SK-N-SH (cell line): Measurements from ENCODE around the gene GLUD1.

Experiments used
- CHD2 ChIP-seq: fragments of 150-350 bp; IDR thresholded peaks from 2 replicates; pipeline ENCODE4 v1.6.1; 2018; ENCODE audit warnings: low read length; ENCODE audit not compliant: partially characterized antibody
- FOXJ3 ChIP-seq: sonication (generic); formaldehyde crosslinking; IDR thresholded peaks from 2 replicates; pipeline ENCODE4 v1.5.1; 2020; ENCODE audit warnings: mild to moderate bottlenecking, missing genetic modification reagents
- NFIC ChIP-seq: IDR thresholded peaks from 2 replicates; pipeline ENCODE4 v1.4.0; 2012; ENCODE audit warnings: borderline replicate concordance
- POLR2AphosphoS5 ChIP-seq: IDR thresholded peaks from 2 replicates; pipeline ENCODE4 v1.6.1; 2012; ENCODE audit warnings: low read depth, low read length
- RAD21 ChIP-seq: IDR thresholded peaks from 2 replicates; pipeline ENCODE4 v1.6.1; 2012; ENCODE audit warnings: mild to moderate bottlenecking, low read length
- TAF1 ChIP-seq: IDR thresholded peaks from 2 replicates; pipeline ENCODE4 v1.6.1; 2012; ENCODE audit warnings: low read depth, mild to moderate bottlenecking, low read length, moderate library complexity, borderline replicate concordance
- TEAD4 ChIP-seq: IDR thresholded peaks from 2 replicates; pipeline ENCODE4 v1.4.0; 2012; ENCODE audit warnings: mild to moderate bottlenecking, borderline replicate concordance; ENCODE audit not compliant: insufficient read depth
- TF ChIP-seq, protein P1 (sequence below): fragments of 200-600 bp; sonication (generic); IDR thresholded peaks from 2 replicates; pipeline ENCODE4 v1.6.1; 2017; ENCODE audit warnings: antibody characterized with exemption, mild to moderate bottlenecking, moderate library complexity
- TF ChIP-seq, protein P2 (sequence below): fragments of 150-350 bp; IDR thresholded peaks from 2 replicates; pipeline ENCODE4 v1.6.1; 2017; ENCODE audit warnings: antibody characterized with exemption, low read length, low read depth, borderline replicate concordance

DNA sequence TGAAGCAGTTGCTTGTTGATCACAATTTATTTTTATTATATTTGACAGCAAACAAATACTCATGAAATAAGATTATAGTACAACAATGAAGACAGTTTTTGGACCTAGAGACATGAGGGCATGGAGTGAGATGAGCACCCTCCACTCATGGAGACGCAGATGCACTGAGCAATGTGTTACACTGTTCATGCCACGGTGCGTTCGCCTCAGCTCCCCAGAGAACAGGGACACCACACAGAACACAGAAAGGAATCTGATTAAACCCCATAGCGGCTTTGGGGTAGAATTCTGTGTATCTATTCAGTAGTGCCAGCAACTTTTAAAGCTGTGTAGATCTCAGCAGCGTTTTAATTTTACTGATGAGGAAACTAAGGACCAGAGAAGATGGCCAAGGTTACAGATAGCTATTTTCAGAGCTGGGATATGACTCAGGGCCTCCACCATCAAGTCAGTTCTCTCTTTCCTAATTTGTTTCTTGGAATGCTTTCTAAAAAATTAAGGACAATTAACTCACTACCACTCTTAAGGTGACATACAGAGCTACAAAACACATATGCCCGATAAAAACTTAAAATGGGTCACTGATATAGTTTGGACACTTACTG is 41.0 kb downstream of the GLUD1 start:
- TF ChIP-seq RAD21, result no peak
- TF ChIP-seq POLR2AphosphoS5, result no peak
- TF ChIP-seq CHD2, result no peak
- TF ChIP-seq TAF1, result no peak
- TF ChIP-seq, protein P1, sequence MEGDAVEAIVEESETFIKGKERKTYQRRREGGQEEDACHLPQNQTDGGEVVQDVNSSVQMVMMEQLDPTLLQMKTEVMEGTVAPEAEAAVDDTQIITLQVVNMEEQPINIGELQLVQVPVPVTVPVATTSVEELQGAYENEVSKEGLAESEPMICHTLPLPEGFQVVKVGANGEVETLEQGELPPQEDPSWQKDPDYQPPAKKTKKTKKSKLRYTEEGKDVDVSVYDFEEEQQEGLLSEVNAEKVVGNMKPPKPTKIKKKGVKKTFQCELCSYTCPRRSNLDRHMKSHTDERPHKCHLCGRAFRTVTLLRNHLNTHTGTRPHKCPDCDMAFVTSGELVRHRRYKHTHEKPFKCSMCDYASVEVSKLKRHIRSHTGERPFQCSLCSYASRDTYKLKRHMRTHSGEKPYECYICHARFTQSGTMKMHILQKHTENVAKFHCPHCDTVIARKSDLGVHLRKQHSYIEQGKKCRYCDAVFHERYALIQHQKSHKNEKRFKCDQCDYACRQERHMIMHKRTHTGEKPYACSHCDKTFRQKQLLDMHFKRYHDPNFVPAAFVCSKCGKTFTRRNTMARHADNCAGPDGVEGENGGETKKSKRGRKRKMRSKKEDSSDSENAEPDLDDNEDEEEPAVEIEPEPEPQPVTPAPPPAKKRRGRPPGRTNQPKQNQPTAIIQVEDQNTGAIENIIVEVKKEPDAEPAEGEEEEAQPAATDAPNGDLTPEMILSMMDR, result no peak
- TF ChIP-seq, protein P2, sequence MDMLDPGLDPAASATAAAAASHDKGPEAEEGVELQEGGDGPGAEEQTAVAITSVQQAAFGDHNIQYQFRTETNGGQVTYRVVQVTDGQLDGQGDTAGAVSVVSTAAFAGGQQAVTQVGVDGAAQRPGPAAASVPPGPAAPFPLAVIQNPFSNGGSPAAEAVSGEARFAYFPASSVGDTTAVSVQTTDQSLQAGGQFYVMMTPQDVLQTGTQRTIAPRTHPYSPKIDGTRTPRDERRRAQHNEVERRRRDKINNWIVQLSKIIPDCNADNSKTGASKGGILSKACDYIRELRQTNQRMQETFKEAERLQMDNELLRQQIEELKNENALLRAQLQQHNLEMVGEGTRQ, result no peak
- no peak for TF ChIP-seq FOXJ3
- no peak for TF ChIP-seq TEAD4
- no peak for TF ChIP-seq NFIC
